Left lung (tissue), 10 donors: ENCODE results near the gene CDX1. TPM values are rescaled to one million over a fixed set of nuclear protein-coding genes. Genes with fewer than 3 reads are reported as not detected.

Experiments
- ATAC-seq: fragments of 200-7000 bp; cut with Tn5 transposase; one replicate; pipeline ENCODE4 v1.9.1; 2020; ENCODE audit warnings: moderate library complexity
- DNase-seq, 4 donors: peaks; one replicate each; pipeline ENCODE4 v3.0.0-alpha.2; 2013 to 2020
- H3K27ac ChIP-seq, 2 donors: fragments of 200-600 bp; sonication (generic) in 1 of 2; one replicate each; pipeline versions ENCODE4 v1.5.0 to v1.8.0; 2020 to 2021
- H3K27me3 ChIP-seq, 2 donors: fragments of 200-600 bp; sonication (generic) in 1 of 2; one replicate each; pipeline versions ENCODE4 v1.5.0 to v1.8.0; 2020 to 2021
- H3K36me3 ChIP-seq, 2 donors: fragments of 200-600 bp; sonication (generic) in 1 of 2; one replicate each; pipeline versions ENCODE4 v1.5.0 to v1.8.0; 2020 to 2021
- H3K4me1 ChIP-seq, 2 donors: fragments of 200-600 bp; one replicate each; pipeline ENCODE4 v1.8.0; 2021
- H3K4me3 ChIP-seq, 2 donors: fragments of 200-600 bp; sonication (generic) in 1 of 2; one replicate each; pipeline versions ENCODE4 v1.5.0 to v1.8.0; 2020 to 2021; ENCODE audit warnings: mild to moderate bottlenecking in 1 of 2
- H3K9me3 ChIP-seq, 2 donors: fragments of 200-600 bp; sonication (generic) in 1 of 2; one replicate each; pipeline versions ENCODE4 v1.5.0 to v1.8.0; 2020 to 2021
- CTCF ChIP-seq, 2 donors: fragments of 200-600 bp; sonication (generic) in 1 of 2; IDR thresholded peaks; one replicate each; pipeline versions ENCODE4 v1.5.0 to v1.8.0; 2021; ENCODE audit warnings: antibody characterized with exemption in 2 of 2
- intact Hi-C, 2 donors: fragments of 100-400 bp; cut with DNase I; formaldehyde crosslinking; loops; one replicate each; pipeline versions ENCODE4 v1.11.2 to v1.14.2; 2022
- polyA plus RNA-seq, 6 donors: library from polyadenylated mRNA; unstranded; fragments of 120-200 nt; gene quantifications; one replicate each; pipeline ENCODE4 v1.2.1, GENCODE V29; 2013; ENCODE audit not compliant: insufficient read length in 6 of 6
- total RNA-seq, 2 donors: library from RNA; stranded (reverse); fragmentation: NEBNext Ultra II Directional; extraction: Animal tissue kit (Norgen Biotek cat#: 25700); gene quantifications; one replicate each; pipeline ENCODE4 v1.2.1, GENCODE V29; 2021
- donor health status: DM: no; HTN: yes; CAD: no.
- donor health status: DM: no; HTN: no; CAD: no.

Gene CDX1
- total and polyA plus RNA-seq, 8 donors = 0.14 to 0.60 (median 0.34) TPM; not detected in 1

- DNase-seq (no peak), ATAC-seq (no peak)
- H3K27ac ChIP-seq = no peak overlapping the region
- H3K4me1 ChIP-seq = no peaks in the 10 kb centered on the region
- intact Hi-C loops = no loop called here
- no peaks in the 10 kb centered on the region for H3K9me3 ChIP-seq
- TF ChIP-seq CTCF (IDR thresholded peaks at IDR 0.05) = no peak
- peaks cover 9 to 57% of the 10 kb centered on the region in 2 donors for H3K27me3 ChIP-seq
- H3K4me3 ChIP-seq = no peak overlapping the region
- H3K36me3 ChIP-seq = no peaks in the 10 kb centered on the region
Observed at GRCh38 chr5:150167512-150167850, 903 bp downstream of the CDX1 start.

GRCh38 chr5:150167908-150168307, 1.3 kb downstream of the CDX1 start:
- Histone ChIP-seq H3K4me1 (no peaks in the 10 kb centered on the region), H3K9me3 (no peaks in the 10 kb centered on the region), H3K27me3 (peaks cover 9 to 57% of the 10 kb centered on the region in 2 donors), H3K27ac (no peak overlapping the region), H3K4me3 (no peak overlapping the region), H3K36me3 (no peaks in the 10 kb centered on the region)
- no peak for ATAC-seq
- intact Hi-C loops = no loop called here
- no peak for DNase-seq
- TF ChIP-seq CTCF (IDR thresholded peaks at IDR 0.05) = no peak

GRCh38 chr5:150168864-150169263, 2.3 kb downstream of the CDX1 start:
- H3K4me1 ChIP-seq = no peaks in the 10 kb centered on the region
- H3K36me3 ChIP-seq = no peaks in the 10 kb centered on the region
- H3K9me3 ChIP-seq = no peaks in the 10 kb centered on the region
- no peak for ATAC-seq
- no peak for TF ChIP-seq CTCF (IDR thresholded peaks at IDR 0.05)
- peaks cover 9 to 57% of the 10 kb centered on the region in 2 donors for H3K27me3 ChIP-seq
- no peak for DNase-seq
- no peak overlapping the region for H3K27ac ChIP-seq
- H3K4me3 ChIP-seq = no peak overlapping the region
- intact Hi-C loops = no loop called here

- Histone ChIP-seq H3K4me1 (no peaks in the 10 kb centered on the region), H3K9me3 (no peaks in the 10 kb centered on the region), H3K4me3 (no peak overlapping the region), H3K27ac (no peak overlapping the region), H3K36me3 (no peaks in the 10 kb centered on the region), H3K27me3 (peaks cover 3 to 38% of the 10 kb centered on the region in 2 donors)
- DNase-seq (no peak), ATAC-seq (no peak)
- no peak for TF ChIP-seq CTCF (IDR thresholded peaks at IDR 0.05)
- intact Hi-C loops = no loop called here
Observed at GRCh38 chr5:150172145-150172544, 5.6 kb downstream of the CDX1 start.

GRCh38 chr5:150172556-150172955, 6.0 kb downstream of the CDX1 start:
- TF ChIP-seq CTCF (IDR thresholded peaks at IDR 0.05) = no peak
- ATAC-seq (no peak), DNase-seq (peak in 1 of 4 donors; percentile 69)
- intact Hi-C loops = no loop called here
- Histone ChIP-seq H3K4me1 (no peaks in the 10 kb centered on the region), H3K9me3 (no peaks in the 10 kb centered on the region), H3K27ac (no peak overlapping the region), H3K27me3 (peaks cover 0 to 34% of the 10 kb centered on the region in 2 donors), H3K4me3 (no peak overlapping the region), H3K36me3 (no peaks in the 10 kb centered on the region)
